Measurements from ENCODE around the gene CD74.

The CD74 gene

GRCh38 chr5:150364004-150364403 is 48.7 kb downstream of the CD74 start:
- no peak overlapping the region for H3K4me2 ChIP-seq (ENCODE audit: low read length)
- no peaks in the 10 kb centered on the region for H3K9me3 ChIP-seq (replicated peaks; ENCODE audit: low read length)
- no peak overlapping the region for H3K9ac ChIP-seq (ENCODE audit: low read depth, low read length)
- H3K4me1 ChIP-seq (ENCODE audit: control insufficient read depth, insufficient read depth, low read length): peaks cover 5% of the 10 kb centered on the region
- H3K36me3 ChIP-seq (ENCODE audit: insufficient read depth, low read length): peaks cover 64% of the 10 kb centered on the region
- no peaks in the 10 kb centered on the region for H3K27me3 ChIP-seq (ENCODE audit: control insufficient read depth, insufficient read depth, low read length)
- H3K4me3 ChIP-seq (ENCODE audit: low read length): no peak overlapping the region

DNA sequence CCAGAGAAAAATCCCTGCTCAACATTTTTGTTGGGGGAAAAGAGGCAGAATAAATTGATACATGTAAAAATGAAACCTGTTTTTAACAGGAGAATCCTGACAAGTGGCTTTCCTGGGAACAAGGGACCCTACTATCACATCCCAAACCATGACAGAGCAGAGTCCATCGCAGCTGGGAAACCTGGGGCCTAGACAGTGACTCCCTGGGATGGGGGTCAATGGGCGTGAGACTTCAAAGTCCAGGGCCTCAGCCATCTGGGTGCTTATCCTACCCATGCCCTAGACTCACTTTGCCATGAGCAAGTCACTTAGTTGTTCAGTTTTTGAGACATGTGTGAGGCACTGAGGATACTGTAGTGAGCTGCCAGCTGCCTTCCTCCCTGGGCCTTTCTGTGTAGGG is 49.5 kb downstream of the CD74 start:
- Histone ChIP-seq H3K4me3 (ENCODE audit: low read length) (no peak overlapping the region), H3K36me3 (ENCODE audit: insufficient read depth, low read length) (peaks cover 57% of the 10 kb centered on the region), H3K9me3 (replicated peaks; ENCODE audit: low read length) (no peaks in the 10 kb centered on the region), H3K27me3 (ENCODE audit: control insufficient read depth, insufficient read depth, low read length) (no peaks in the 10 kb centered on the region), H3K4me2 (ENCODE audit: low read length) (no peak overlapping the region), H3K9ac (ENCODE audit: low read depth, low read length) (no peak overlapping the region), H3K4me1 (ENCODE audit: control insufficient read depth, insufficient read depth, low read length) (peaks cover 8% of the 10 kb centered on the region)

DNA sequence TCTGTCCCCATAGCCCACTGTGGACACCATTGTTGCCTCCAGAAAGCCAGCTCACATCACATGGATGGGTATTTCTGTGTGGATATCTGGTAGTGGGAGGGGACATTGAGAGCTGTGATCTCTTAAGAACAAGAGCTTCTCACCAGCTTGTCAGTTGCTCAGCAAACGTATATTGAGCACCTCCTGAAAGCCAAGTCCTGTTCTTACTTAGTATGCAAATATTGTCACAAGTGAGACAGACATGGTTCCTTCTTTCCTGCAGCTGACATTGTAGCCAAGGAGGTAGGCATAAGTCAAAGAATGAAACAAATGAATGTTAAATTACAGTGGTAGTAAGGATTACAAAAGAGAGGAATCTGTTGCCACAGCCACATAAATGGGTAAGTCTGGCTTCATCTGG is 51.4 kb downstream of the CD74 start:
- Histone ChIP-seq H3K9me3 (replicated peaks; ENCODE audit: low read length) (no peaks in the 10 kb centered on the region), H3K4me1 (ENCODE audit: control insufficient read depth, insufficient read depth, low read length) (peaks cover 10% of the 10 kb centered on the region), H3K36me3 (ENCODE audit: insufficient read depth, low read length) (peaks cover 47% of the 10 kb centered on the region), H3K4me3 (ENCODE audit: low read length) (no peak overlapping the region), H3K4me2 (ENCODE audit: low read length) (no peak overlapping the region), H3K27me3 (ENCODE audit: control insufficient read depth, insufficient read depth, low read length) (no peaks in the 10 kb centered on the region), H3K9ac (ENCODE audit: low read depth, low read length) (no peak overlapping the region)

GRCh38 chr5:150358261-150359095 is 54.2 kb downstream of the CD74 start:
- peaks cover 26% of the 10 kb centered on the region for H3K36me3 ChIP-seq (ENCODE audit: insufficient read depth, low read length)
- peak overlapping the region; percentile 95 for H3K4me2 ChIP-seq (ENCODE audit: low read length)
- peaks cover 10% of the 10 kb centered on the region for H3K4me1 ChIP-seq (ENCODE audit: control insufficient read depth, insufficient read depth, low read length)
- no peaks in the 10 kb centered on the region for H3K27me3 ChIP-seq (ENCODE audit: control insufficient read depth, insufficient read depth, low read length)
- peak overlapping the region; percentile 89 for H3K4me3 ChIP-seq (ENCODE audit: low read length)
- no peaks in the 10 kb centered on the region for H3K9me3 ChIP-seq (replicated peaks; ENCODE audit: low read length)
- peak overlapping the region; percentile 86 for H3K9ac ChIP-seq (ENCODE audit: low read depth, low read length)

DNA sequence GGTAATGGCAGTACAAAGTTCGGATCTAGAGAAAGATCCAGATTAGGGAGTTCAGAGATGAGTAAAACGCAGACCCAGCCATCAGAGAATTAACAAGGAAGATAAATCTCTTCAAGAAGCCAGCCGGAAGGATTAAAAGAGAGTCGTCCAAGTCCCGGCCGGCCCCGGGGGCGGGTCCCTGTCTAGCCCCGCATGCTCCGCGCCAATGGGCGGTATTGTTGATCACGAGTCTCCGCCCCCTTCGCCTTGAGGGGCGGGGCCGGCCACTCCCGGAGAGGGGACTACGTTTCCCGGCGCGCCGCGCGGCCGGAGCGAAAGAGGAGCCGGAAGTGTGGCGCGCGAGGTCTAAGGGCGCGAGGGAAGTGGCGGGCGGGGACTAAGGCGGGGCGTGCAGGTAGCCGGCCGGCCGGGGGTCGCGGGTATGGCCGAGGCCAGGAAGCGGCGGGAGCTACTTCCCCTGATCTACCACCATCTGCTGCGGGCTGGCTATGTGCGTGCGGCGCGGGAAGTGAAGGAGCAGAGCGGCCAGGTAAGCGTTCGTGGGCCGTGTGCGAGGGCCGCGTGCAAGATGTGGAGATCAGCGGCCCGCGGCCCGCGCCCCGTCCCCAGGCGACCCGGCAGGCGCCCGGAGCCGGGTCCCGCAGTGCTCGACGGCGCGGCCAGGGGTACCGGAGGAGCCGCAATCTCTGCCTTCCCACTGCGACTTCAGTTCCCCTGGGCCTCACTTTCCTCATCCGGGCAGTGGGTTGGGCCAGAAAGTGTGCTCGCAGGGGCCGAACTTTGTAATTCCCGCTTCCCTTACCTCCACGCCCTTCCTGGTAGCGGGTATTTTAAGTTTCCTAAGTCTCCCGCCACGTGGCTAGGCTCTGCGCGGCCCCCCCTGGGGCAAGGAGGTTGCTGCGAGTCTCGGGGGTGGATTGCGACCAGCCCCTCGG is 55.1 kb downstream of the CD74 start, which contains the start of gene TCOF1:
Gene TCOF1 (plus strand): TSS at position 372 of the 935 bp plus-strand sequence. CDS start 50 bp downstream, at position 422.
- no peaks in the 10 kb centered on the region for H3K9me3 ChIP-seq (replicated peaks; ENCODE audit: low read length)
- peak within 1 kb of the TSS; percentile 89 for H3K4me3 ChIP-seq (ENCODE audit: low read length)
- no peaks in the 10 kb centered on the region for H3K27me3 ChIP-seq (ENCODE audit: control insufficient read depth, insufficient read depth, low read length)
- H3K9ac ChIP-seq (ENCODE audit: low read depth, low read length): peak within 1 kb of the TSS; percentile 86
- peak within 1 kb of the TSS; percentile 95 for H3K4me2 ChIP-seq (ENCODE audit: low read length)
- H3K4me1 ChIP-seq (ENCODE audit: control insufficient read depth, insufficient read depth, low read length): peaks cover 10% of the 10 kb centered on the region
- peaks cover 17% of the 10 kb centered on the region for H3K36me3 ChIP-seq (ENCODE audit: insufficient read depth, low read length)

- no peaks in the 10 kb centered on the region for H3K9me3 ChIP-seq (replicated peaks; ENCODE audit: low read length)
- no peaks in the 10 kb centered on the region for H3K27me3 ChIP-seq (ENCODE audit: control insufficient read depth, insufficient read depth, low read length)
- peaks cover 9% of the 10 kb centered on the region for H3K36me3 ChIP-seq (ENCODE audit: insufficient read depth, low read length)
- H3K4me2 ChIP-seq (ENCODE audit: low read length): peak overlapping the region; percentile 83
- peaks cover 10% of the 10 kb centered on the region for H3K4me1 ChIP-seq (ENCODE audit: control insufficient read depth, insufficient read depth, low read length)
- peak overlapping the region; percentile 86 for H3K9ac ChIP-seq (ENCODE audit: low read depth, low read length)
- H3K4me3 ChIP-seq (ENCODE audit: low read length): peak overlapping the region; percentile 89
Observed at GRCh38 chr5:150356575-150357294, 56.0 kb downstream of the CD74 start.

- Histone ChIP-seq H3K4me3 (ENCODE audit: low read length) (no peak overlapping the region), H3K4me1 (ENCODE audit: control insufficient read depth, insufficient read depth, low read length) (peaks cover 10% of the 10 kb centered on the region), H3K36me3 (ENCODE audit: insufficient read depth, low read length) (no peaks in the 10 kb centered on the region), H3K4me2 (ENCODE audit: low read length) (no peak overlapping the region), H3K27me3 (ENCODE audit: control insufficient read depth, insufficient read depth, low read length) (no peaks in the 10 kb centered on the region), H3K9ac (ENCODE audit: low read depth, low read length) (no peak overlapping the region), H3K9me3 (replicated peaks; ENCODE audit: low read length) (no peaks in the 10 kb centered on the region)
Observed at GRCh38 chr5:150355791-150356190, 56.9 kb downstream of the CD74 start.

DNA sequence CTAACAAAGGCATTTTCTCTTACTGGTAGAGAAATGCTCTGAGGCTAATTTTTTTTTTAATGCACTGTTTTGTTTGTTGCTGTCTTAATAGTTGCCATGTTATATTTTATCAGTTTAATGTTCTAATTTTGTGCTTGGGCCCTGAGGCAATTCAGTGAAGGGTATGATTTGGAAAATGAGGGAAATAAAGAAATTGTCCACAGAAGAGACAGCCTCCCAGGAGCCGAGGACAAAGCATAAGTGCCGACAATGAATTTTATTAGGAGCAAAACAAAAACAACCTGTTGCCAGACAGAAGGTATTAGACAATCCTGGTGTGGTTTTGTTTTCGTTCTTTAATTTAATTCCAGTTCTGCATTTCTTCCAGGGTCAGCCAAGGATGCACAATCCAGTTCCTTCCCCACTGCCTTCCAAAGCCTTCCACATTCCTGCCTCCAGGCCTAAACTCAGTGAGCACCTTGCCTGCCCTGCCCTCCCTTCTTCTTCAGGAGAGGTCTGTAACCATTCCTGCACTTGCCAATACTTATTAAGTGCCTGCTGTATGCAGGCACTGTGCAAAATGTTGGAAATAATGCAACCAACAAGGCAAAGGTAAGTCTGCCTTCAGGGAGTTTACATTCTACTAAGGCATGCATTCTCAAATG is 59.6 kb downstream of the CD74 start:
- H3K9ac ChIP-seq (ENCODE audit: low read depth, low read length): no peak overlapping the region
- H3K4me2 ChIP-seq (ENCODE audit: low read length): no peak overlapping the region
- no peaks in the 10 kb centered on the region for H3K36me3 ChIP-seq (ENCODE audit: insufficient read depth, low read length)
- H3K4me3 ChIP-seq (ENCODE audit: low read length): no peak overlapping the region
- H3K27me3 ChIP-seq (ENCODE audit: control insufficient read depth, insufficient read depth, low read length): no peaks in the 10 kb centered on the region
- no peaks in the 10 kb centered on the region for H3K9me3 ChIP-seq (replicated peaks; ENCODE audit: low read length)
- peaks cover 3% of the 10 kb centered on the region for H3K4me1 ChIP-seq (ENCODE audit: control insufficient read depth, insufficient read depth, low read length)

DNA sequence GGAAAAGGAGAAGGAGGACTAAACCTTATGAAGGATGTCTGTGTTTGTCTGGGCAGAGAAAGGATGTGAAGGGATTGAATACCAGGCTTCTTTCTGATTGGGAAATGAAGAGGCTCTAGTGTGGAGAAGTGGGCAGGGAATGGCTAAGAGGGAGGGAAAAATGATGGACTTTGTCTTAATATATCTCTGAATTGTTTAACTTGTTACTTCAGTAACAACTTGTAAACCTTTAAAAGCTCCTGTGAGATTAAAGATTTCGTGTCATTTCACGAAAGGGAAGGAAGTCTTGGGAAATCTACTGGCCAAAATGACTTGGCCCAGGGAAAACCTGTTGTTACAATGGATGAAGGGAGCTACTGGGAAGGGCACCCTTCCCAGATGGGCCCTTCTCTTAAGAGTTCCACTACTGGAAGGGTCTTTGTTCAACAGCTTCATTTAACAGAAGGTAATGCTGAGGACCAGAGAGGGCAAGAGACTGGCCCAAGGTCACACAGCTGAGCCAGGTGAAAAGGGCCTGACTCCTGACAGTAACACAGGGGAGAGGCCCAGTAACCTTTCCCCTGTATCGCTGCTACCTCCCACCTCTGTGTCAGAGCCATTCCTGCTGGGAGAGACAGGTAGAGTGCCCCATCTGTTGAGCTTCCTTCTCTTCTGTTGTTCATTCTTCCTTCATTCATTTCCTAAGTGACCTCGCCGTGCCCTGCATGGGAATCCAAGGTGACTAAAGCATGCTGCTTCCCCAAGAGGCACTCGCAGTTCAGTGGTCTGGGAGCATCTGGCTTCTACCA is 60.3 kb downstream of the CD74 start:
- no peak overlapping the region for H3K4me3 ChIP-seq (ENCODE audit: low read length)
- H3K4me2 ChIP-seq (ENCODE audit: low read length): no peak overlapping the region
- H3K9ac ChIP-seq (ENCODE audit: low read depth, low read length): no peak overlapping the region
- H3K4me1 ChIP-seq (ENCODE audit: control insufficient read depth, insufficient read depth, low read length): peaks cover 3% of the 10 kb centered on the region
- H3K27me3 ChIP-seq (ENCODE audit: control insufficient read depth, insufficient read depth, low read length): no peaks in the 10 kb centered on the region
- H3K9me3 ChIP-seq (replicated peaks; ENCODE audit: low read length): no peaks in the 10 kb centered on the region
- H3K36me3 ChIP-seq (ENCODE audit: insufficient read depth, low read length): no peaks in the 10 kb centered on the region

All from skeletal muscle satellite cell (primary cell).